Bronchial epithelial cell (primary cell): Measurements from ENCODE around the gene TRERF1. TPM values are rescaled to one million over a fixed set of nuclear protein-coding genes. Genes with fewer than 3 reads are reported as not detected.
A peak's percentile ranks its signal among the peaks of the same experiment; 100 is the strongest.

ENCODE experiments used
- DNase-seq: peaks from one replicate; pipeline ENCODE4 v3.0.0-alpha.2; 2010; ENCODE audit warnings: low read depth
- FAIRE-seq: peaks from 2 replicates; lab custom pipeline; 2011; peaks lifted over from hg19 to GRCh38; lab: Jason Lieb, UNC
- H3K27me3 ChIP-seq: 2 replicates; pipeline ENCODE4 v1.5.1; 2011; ENCODE audit warnings: low read length; ENCODE audit not compliant: control insufficient read depth, insufficient read depth
- H3K36me3 ChIP-seq: 2 replicates; pipeline ENCODE4 v1.5.1; 2011; ENCODE audit warnings: low read length; ENCODE audit not compliant: control insufficient read depth, insufficient read depth
- H3K4me3 ChIP-seq: 2 replicates; pipeline ENCODE4 v1.5.1; 2011; ENCODE audit warnings: mild to moderate bottlenecking, low read depth, low read length, control low read depth
- total RNA-seq: library from RNA; depleted of rRNA; stranded (reverse); fragments of >200 nt; gene quantifications from 2 replicates; pipeline ENCODE4 v1.2.1, GENCODE V29; 2014
- TF ChIP-seq, protein P1 (sequence below): IDR thresholded peaks from 2 replicates; pipeline ENCODE4 v1.5.1; 2011; ENCODE audit warnings: mild to moderate bottlenecking, moderate library complexity, low read length, control low read depth, inconsistent platforms; ENCODE audit not compliant: insufficient read depth, severe bottlenecking

Gene TRERF1
- total RNA-seq, 1 donor from 2014 or later = 1.8 TPM

DNA sequence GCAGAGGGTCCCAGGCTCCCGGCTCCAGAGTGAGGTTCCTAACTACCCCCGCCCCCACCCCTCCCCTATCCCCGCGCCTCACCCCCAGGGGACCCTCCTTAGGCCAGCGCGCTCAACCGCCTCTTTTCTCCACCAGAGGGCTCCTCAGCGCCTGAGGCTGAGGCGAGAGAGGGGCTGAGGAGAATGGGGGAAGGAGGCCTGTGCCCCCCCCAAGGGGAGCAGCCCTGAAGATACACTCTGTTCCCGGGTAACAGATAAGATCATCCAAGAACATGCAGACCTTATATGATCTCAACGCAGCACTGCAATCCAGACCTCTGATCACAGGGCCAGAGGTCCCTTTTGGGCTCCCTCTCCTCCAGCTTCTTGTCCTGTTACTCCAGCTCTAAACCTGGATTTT is 190.8 kb downstream of the TRERF1 start:
- Histone ChIP-seq H3K27me3 (no peaks in the 10 kb centered on the region), H3K36me3 (peaks cover 19% of the 10 kb centered on the region), H3K4me3 (no peak overlapping the region)
- TF ChIP-seq, protein P1, sequence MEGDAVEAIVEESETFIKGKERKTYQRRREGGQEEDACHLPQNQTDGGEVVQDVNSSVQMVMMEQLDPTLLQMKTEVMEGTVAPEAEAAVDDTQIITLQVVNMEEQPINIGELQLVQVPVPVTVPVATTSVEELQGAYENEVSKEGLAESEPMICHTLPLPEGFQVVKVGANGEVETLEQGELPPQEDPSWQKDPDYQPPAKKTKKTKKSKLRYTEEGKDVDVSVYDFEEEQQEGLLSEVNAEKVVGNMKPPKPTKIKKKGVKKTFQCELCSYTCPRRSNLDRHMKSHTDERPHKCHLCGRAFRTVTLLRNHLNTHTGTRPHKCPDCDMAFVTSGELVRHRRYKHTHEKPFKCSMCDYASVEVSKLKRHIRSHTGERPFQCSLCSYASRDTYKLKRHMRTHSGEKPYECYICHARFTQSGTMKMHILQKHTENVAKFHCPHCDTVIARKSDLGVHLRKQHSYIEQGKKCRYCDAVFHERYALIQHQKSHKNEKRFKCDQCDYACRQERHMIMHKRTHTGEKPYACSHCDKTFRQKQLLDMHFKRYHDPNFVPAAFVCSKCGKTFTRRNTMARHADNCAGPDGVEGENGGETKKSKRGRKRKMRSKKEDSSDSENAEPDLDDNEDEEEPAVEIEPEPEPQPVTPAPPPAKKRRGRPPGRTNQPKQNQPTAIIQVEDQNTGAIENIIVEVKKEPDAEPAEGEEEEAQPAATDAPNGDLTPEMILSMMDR = peak; percentile 45
- peak; percentile 70 for FAIRE-seq
- no peak for DNase-seq

DNA sequence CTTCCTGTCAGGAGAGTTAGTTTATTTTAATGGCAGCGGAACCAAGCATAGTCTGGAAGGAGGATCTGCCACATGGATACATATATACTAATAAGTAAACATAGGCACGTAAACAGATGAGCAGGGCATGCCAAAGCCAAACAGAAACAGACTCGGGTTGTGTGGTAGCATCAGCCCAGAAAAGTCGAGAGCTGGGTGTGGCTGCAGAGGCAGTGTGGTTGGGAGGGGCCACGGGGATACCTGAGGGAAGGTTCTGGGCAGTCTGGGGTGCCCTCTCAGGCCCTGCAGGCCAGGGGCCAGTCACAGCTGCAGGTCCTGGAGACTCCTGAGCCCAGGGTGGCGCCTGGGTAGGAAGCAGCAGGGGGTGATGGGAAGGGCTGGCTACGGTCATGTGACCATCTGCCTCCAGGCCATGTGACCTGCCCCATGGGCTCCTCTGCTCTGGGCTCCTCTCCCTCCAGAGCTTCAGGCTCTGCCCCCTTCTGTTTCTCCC is 191.3 kb downstream of the TRERF1 start:
- DNase-seq (no peak), FAIRE-seq (no peak)
- peaks cover 19% of the 10 kb centered on the region for H3K36me3 ChIP-seq
- H3K4me3 ChIP-seq = no peak overlapping the region
- TF ChIP-seq, protein P1 = no peak
- no peaks in the 10 kb centered on the region for H3K27me3 ChIP-seq

DNA sequence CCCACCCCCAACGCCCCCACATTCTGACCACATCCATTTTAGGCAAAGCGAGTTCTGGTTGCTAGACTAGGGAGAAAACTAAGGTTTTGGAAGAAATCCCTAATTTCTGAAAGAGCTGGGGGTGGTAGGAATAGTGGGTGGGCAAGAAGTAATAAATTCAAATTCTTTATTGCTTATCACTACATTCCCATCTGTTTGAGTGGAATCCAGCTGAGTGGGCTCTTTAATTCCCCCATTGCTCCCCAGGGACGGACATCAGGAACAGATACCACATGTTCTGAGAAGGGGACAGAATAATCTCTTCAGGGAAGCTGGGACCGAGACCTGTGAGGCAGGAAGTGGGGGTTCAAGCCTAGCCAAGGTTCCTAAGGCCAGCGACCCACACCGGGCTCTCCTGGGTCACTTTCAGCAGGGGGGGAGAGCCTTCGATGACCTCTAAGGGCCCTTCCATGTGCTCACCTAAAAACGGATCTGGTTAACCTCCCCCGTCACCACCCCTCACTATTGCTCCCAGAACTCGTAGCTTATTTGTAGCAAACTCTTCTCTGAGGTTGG is 191.8 kb downstream of the TRERF1 start:
- no peak for FAIRE-seq
- H3K4me3 ChIP-seq = no peak overlapping the region
- H3K36me3 ChIP-seq = peaks cover 19% of the 10 kb centered on the region
- H3K27me3 ChIP-seq = no peaks in the 10 kb centered on the region
- TF ChIP-seq, protein P1 = no peak
- DNase-seq = no peak

DNA sequence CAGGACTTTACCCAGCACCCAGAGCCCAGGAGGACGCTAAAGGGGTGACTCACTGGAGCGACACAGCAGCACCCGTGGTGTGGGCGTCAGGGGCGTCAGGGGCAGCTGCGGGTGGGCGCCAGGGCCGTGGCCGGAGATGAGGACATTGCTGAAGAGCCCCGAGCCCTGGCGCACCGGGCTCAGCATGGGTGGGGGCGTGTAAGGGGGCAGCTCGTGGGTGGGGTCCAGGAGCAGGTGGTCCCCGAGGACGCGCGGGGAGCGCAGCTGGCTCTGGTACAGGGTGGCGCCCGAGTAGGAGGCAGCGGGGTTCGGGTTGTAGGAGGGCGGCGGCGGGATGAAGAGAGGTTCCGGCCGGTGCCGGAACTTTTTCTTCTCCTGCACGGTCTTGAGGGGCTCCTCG is 192.4 kb downstream of the TRERF1 start:
- no peaks in the 10 kb centered on the region for H3K27me3 ChIP-seq
- no peak for DNase-seq
- FAIRE-seq = no peak
- no peak overlapping the region for H3K4me3 ChIP-seq
- H3K36me3 ChIP-seq = peaks cover 20% of the 10 kb centered on the region
- TF ChIP-seq, protein P1 = no peak

DNA sequence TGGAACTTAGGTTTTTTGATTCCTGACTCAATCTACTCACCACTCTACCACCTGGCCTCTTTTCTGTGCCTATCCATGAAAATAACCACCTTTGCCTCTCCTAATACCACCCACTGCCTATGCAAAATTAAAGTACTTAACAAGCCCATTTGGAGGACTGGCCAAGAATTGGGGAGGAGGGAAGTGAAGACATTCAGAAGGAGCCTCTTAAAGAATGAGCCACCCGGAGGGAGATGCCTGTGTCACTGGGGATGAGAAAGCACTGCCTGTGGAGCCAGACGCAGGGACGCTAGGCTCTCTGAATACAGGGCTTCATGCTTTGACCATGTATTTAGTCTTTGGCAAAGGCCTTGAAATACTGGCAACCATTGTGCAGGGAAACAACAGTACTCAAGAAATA is 194.1 kb downstream of the TRERF1 start:
- no peak for FAIRE-seq
- peaks cover 17% of the 10 kb centered on the region for H3K36me3 ChIP-seq
- H3K4me3 ChIP-seq = no peak overlapping the region

More for the DNA sequence above, 194.1 kb downstream of the TRERF1 start:
- TF ChIP-seq, protein P1 = no peak
- DNase-seq = no peak
- no peaks in the 10 kb centered on the region for H3K27me3 ChIP-seq
